DND-41 (cell line): ENCODE measurements around the gene SH3BP5.

ENCODE experiments used
- EZH2 ChIP-seq: IDR thresholded peaks from 3 replicates; pipeline ENCODE4 v1.6.1; 2012; ENCODE audit warnings: borderline replicate concordance, low read depth, mild to moderate bottlenecking, moderate library complexity, low read length, inconsistent platforms; ENCODE audit not compliant: severe bottlenecking
- TF ChIP-seq, protein P1 (sequence below): IDR thresholded peaks from 2 replicates; pipeline ENCODE4 v1.5.1; 2012; ENCODE audit warnings: borderline replicate concordance, low read length, moderate library complexity, mild to moderate bottlenecking; ENCODE audit not compliant: poor library complexity, severe bottlenecking; ENCODE audit errors: extremely low read depth

- TF ChIP-seq, protein P1, sequence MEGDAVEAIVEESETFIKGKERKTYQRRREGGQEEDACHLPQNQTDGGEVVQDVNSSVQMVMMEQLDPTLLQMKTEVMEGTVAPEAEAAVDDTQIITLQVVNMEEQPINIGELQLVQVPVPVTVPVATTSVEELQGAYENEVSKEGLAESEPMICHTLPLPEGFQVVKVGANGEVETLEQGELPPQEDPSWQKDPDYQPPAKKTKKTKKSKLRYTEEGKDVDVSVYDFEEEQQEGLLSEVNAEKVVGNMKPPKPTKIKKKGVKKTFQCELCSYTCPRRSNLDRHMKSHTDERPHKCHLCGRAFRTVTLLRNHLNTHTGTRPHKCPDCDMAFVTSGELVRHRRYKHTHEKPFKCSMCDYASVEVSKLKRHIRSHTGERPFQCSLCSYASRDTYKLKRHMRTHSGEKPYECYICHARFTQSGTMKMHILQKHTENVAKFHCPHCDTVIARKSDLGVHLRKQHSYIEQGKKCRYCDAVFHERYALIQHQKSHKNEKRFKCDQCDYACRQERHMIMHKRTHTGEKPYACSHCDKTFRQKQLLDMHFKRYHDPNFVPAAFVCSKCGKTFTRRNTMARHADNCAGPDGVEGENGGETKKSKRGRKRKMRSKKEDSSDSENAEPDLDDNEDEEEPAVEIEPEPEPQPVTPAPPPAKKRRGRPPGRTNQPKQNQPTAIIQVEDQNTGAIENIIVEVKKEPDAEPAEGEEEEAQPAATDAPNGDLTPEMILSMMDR: no peak
- TF ChIP-seq EZH2: no peak
Observed at GRCh38 chr3:15220661-15221060, 111.7 kb downstream of the SH3BP5 start.
